NCI-H1436 treated with DMSO at 0.1 percent for 48 hours (cell line): Measurements from ENCODE around the gene ZSCAN16.
"Not testable (repeated sequence)": the region's sequence is repeated elsewhere in the genome, so short reads cannot be mapped to it uniquely, and the experiment has no call there.

Experiments used
- DNase-seq: peaks from one replicate; lab custom pipeline; 2025; lab: John Stamatoyannopoulos, UW

ZSCAN16 gene

DNA sequence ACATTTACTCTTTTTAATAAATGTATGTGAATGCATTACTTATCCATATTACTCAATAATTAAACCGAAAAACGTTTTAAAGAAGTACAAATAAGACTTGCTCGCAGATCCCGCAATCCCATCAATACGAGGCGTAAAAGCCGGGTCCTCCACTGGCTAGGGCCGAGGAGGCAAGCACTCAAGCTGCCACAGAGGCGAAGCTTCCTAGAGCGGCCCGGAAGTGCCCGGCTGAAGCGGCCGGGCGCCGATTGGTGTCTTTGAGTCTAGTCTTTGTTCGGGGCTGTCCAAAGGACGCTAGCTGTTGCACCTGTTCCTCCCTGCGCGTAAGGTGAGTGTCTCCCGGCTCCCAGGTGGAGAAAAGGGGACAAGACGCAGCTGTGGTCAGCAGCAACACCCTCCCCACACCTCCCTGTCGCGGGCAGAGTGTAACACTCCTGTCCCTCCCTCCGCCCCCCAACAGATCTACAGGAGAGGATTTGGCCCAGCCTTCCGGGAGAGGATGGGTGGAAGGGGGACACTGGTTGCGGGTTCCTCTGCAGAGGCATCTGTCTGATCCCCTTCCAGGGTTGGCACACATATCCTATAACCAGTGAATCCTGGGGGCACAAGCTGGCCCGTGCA lies at the start of gene ZSCAN16:
ZSCAN16 (plus strand) TSS at position 260 of the 621 bp plus-strand sequence. CDS start 835 bp downstream, outside the sequence.
- peak; percentile 48 for DNase-seq

GRCh38 chr6:28078050-28078449 lies 46.4 kb upstream of the ZSCAN16 start:
- DNase-seq = no peak

GRCh38 chr6:28078836-28079235 lies 45.6 kb upstream of the ZSCAN16 start:
- DNase-seq = no peak

DNA sequence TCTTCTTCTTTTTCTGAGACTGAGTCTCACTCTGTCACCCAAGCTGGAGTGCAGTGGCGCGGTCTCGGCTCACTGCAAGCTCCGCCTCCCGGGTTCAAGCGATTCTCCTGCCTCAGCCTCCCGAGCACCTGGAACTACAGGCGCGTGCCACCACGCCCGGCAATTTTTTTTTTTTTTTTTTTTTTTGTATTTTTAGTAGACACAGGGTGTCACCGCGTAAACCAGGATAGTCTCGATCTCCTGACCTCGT lies 44.1 kb upstream of the ZSCAN16 start, which contains the start of gene ZNF165:
ZNF165 (plus strand) TSS at position 188 of the 250 bp plus-strand sequence. CDS start 4,913 bp downstream, outside the sequence.
- DNase-seq = not testable (repeated sequence)

GRCh38 chr6:28080631-28081485 lies 43.6 kb upstream of the ZSCAN16 start:
- DNase-seq = peak; percentile 71

GRCh38 chr6:28081486-28081751 lies 43.0 kb upstream of the ZSCAN16 start:
- DNase-seq = no peak

DNA sequence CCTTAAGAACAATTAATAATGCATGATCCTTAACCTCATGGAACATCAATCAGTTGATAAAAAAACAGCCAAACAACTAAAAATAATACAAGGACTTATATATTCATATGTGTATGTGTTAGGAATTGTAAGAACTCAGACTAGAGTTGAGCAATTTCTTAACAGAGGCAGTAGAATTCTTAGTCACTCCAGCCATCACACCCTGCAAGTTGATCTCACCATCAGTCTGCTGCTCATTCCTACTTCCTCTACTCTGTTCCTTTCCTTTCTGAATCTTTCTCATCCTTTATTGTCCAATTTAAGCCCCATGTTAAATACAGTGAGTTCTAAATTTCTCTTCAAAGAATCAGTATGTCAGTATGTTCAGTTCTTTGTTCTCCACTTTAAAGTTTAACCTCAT lies 41.5 kb upstream of the ZSCAN16 start:
- DNase-seq = no peak

DNA sequence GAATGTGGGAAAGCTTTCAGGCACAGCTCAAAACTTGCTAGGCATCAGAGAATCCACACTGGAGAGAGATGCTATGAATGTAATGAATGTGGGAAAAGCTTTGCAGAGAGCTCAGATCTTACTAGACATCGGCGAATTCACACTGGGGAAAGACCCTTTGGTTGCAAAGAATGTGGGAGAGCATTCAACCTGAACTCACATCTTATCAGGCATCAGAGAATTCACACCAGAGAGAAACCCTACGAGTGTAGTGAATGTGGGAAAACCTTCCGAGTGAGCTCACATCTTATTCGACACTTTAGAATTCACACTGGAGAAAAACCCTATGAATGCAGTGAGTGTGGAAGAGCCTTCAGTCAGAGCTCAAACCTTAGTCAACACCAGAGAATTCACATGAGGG lies 35.4 kb upstream of the ZSCAN16 start:
- DNase-seq = no peak

- no peak for DNase-seq
Measured at GRCh38 chr6:28090917-28091586, 33.4 kb upstream of the ZSCAN16 start.

DNA sequence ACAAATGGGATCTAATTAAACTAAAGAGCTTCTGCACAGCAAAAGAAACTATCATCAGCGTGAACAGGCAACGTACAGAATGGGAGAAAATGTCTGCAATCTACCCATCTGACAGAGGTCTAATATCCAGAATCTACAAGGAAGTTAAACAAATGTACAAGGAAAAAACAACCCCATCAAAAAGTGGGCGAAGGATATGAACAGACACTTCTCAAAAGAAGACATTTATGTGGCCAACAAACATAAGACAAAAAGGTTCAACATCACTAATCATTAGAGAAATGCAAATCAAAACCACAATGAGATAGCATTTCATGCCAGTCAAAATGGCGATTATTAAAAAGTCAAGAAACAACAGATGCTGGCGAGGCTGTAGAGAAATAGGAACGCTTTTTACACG lies 22.2 kb upstream of the ZSCAN16 start:
- DNase-seq = not testable (repeated sequence)

DNA sequence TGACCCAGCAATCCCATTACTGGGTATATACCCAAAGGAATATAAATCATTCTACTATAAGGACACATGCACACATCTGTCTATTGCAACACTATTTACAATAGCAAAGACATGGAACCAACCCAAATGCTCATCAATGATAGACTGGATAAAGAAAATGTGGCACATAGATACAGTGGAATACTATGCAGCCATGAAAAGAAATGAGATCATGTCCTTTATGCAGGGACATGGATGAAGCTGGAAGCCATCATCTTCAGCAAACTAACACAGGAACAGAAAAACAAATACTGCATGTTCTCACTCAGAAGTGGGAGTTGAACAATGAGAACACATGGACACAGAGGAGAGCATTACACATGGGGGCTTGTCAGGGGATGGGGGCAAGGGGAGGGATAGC lies 21.7 kb upstream of the ZSCAN16 start:
- DNase-seq = not testable (repeated sequence)

DNA sequence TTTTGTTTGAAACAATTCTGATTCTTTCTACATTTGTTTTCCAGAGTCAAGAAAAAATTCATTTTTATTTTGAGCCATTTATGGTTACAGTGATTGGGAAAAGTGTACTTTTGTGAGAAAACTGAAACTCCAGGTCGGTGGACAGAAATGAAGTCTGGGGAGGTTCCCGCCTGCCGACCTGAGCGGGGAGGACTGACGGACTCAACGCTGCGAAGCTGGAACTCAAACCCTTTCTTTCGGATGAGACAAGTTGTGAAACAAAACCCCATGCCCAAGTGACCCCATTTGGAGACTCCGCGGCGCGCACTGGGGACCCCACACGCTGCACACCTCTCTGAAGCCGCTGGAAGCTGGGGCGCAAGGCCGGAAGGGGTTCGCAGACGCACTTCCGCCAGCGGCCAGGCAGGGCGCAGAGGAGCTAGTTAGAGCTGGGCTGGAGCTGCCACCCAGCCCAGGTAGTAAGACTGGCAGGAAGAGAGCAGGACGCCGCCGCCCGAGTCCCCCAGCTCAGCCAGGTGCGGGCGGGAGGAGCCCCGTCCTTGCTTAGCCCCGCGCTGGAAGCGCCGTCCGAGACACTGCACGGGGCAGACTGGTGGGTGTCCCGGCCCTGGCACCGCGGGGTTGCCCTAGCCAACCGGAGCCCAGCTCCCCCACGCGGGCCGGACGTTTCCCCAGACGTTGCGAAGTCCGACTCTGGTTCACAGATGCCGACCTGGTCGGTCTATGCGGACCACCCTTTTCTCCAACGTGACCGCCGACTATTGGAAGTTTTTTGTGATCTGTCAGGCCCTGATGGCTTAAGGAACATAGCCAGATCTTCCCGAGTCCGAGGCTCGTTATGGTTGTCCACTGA lies 19.8 kb upstream of the ZSCAN16 start:
- peak; percentile 20 for DNase-seq

- no peak for DNase-seq
Measured at GRCh38 chr6:28105245-28105639, 19.2 kb upstream of the ZSCAN16 start.

DNA sequence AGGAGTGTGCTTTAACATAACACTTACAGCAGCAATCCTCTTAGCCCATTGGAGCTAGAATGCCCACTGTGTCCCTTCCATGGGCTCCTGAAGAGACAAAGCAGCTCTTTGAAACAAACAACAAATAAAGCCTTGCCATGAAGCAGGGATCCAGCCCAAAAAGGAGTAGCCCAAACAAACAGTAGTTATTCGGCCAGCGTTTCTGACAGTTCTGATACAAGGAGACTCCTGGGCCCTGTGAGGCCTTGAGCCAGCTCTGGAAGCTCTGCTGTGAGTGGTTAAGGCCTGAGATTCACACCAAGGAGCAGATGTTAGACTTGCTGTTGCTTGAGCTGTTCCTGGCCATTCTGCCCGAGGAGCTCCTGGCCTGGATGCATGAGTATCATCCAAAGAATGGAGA lies 16.9 kb upstream of the ZSCAN16 start:
- DNase-seq = no peak

GRCh38 chr6:28111964-28112363 lies 12.4 kb upstream of the ZSCAN16 start:
- DNase-seq = no peak

GRCh38 chr6:28115799-28116198 lies 8.6 kb upstream of the ZSCAN16 start:
- no peak for DNase-seq

DNA sequence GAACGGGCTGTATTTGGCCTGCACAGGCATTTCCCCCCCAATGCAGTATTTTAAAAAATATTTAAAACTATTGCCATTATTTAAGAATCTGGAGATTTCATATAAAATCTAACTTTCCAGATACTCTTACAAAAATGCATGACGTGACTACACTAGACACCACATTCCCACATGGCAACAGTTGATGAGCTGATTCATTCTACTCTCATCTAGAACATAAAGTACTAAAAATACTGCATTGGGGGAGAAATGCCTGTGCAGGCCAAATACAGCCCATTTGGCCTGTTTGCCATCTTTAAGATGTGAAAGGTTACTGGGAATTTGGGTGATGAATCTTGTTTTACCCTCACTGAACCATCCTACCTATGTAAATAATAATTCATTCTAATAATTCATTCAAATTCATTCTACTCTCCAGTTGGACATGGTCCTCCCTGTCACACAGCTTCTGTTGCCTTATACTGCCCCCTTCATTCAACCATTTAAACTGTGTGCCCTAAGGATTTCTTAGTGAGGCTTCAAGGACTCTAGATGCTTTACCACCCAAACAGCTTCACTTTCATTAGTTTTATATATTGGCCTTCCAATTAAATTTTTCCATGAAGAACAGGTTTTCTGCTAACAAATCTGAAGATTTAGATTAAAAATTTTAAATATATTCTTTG lies 6.9 kb upstream of the ZSCAN16 start:
- DNase-seq = no peak

- DNase-seq = no peak
Measured at GRCh38 chr6:28118217-28118616, 6.2 kb upstream of the ZSCAN16 start.

DNA sequence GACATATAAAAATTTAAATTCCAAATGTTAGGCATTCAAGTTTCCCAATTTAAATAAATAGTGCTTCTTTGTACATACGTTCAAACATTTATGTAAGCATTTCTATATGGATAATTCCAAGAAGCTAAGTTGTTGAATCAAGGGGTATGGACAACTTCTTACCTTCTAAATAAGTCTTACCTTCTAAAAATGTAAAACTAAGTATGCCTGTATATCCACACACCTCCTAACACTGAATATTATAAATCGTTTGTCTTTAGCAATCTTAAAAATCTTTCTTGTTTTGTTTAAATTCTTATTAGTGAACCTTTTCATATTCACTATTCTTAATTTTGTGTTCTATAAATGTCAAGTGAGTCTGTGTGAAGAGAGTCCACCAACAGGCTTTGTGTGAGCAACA lies 2.5 kb upstream of the ZSCAN16 start:
- DNase-seq = no peak

DNA sequence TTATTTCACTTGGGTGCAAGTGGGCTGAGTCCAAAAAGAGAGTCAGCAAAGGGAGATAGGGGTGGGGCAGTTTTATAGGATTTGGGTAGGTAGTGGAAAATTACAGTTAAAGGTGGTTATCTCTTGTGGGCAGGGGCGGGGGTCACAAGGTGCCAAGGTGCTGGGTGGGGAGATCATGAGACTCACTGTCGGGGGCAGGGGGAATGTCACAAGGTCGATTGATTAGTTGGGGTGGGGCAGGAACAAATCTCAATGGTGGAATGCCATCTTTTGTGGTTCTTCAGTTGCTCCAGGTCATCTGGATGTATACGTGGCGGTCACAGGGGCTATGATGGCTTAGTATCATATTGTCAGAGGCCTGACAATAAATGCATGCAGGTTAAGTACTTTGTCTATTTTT lies 2.1 kb upstream of the ZSCAN16 start:
- DNase-seq = not testable (repeated sequence)

GRCh38 chr6:28124971-28125353 lies 553 bp downstream of the ZSCAN16 start:
- no peak for DNase-seq

- DNase-seq = no peak
Measured at GRCh38 chr6:28125401-28125800, 992 bp downstream of the ZSCAN16 start.
